Uterus (tissue), 2 donors: ENCODE results near the gene DEPDC5.

ENCODE experiments used
- POLR2A ChIP-seq, 2 donors: fragments of 450-650 bp; IDR thresholded peaks; one replicate each; pipeline ENCODE4 v1.6.1; 2016; ENCODE audit warnings: antibody characterized with exemption in 2 of 2, mild to moderate bottlenecking in 1 of 2, moderate library complexity in 1 of 2
- TF ChIP-seq, protein P1 (sequence below), 4 experiments: fragments of 200-600 bp in 2 of 4; fragments of 450-650 bp in 2 of 4; sonication (generic) in 2 of 4; IDR thresholded peaks; one replicate each; pipeline ENCODE4 v1.5.1; 2016 to 2019; ENCODE audit warnings: antibody characterized with exemption in 4 of 4, mild to moderate bottlenecking in 2 of 4, moderate library complexity in 1 of 4

DNA sequence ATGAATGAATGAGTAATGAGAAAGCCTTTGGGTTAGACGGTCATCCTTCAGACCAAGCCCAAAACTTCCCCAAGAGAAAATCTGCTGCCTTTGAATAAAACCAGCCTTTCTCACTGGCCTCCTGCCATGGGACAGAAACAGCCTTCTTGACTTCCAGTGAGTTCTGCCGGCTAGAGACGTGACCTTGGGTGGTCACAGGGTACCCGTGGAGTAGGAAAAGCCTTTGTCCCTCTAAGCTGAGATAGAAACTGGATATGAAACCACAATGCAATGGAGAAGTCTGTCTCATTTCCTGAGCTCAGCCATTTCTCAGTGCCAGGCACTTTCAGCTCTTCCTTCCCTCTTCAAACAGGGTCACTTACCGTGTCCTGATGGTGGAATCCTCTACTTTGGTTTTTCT lies 169.3 kb downstream of the DEPDC5 start:
- TF ChIP-seq, protein P1, sequence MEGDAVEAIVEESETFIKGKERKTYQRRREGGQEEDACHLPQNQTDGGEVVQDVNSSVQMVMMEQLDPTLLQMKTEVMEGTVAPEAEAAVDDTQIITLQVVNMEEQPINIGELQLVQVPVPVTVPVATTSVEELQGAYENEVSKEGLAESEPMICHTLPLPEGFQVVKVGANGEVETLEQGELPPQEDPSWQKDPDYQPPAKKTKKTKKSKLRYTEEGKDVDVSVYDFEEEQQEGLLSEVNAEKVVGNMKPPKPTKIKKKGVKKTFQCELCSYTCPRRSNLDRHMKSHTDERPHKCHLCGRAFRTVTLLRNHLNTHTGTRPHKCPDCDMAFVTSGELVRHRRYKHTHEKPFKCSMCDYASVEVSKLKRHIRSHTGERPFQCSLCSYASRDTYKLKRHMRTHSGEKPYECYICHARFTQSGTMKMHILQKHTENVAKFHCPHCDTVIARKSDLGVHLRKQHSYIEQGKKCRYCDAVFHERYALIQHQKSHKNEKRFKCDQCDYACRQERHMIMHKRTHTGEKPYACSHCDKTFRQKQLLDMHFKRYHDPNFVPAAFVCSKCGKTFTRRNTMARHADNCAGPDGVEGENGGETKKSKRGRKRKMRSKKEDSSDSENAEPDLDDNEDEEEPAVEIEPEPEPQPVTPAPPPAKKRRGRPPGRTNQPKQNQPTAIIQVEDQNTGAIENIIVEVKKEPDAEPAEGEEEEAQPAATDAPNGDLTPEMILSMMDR (IDR thresholded peaks at IDR 0.05) = no peak
- no peak for TF ChIP-seq POLR2A (IDR thresholded peaks at IDR 0.05)
